ENCODE results near the gene NT5C1B.

NT5C1B gene

GRCh38 chr2:18602298-18602697 is 12.9 kb upstream of the NT5C1B start:
- no peak overlapping the region for H3K4me2 ChIP-seq (ENCODE audit: low read depth, low read length)
- TF ChIP-seq EZH2 (optimal IDR thresholded peaks at IDR 0.05; ENCODE audit: low read depth, low read length) (no peak), EZH2phosphoT487 (IDR thresholded peaks at IDR 0.05; ENCODE audit: low read length) (no peak)
- TF ChIP-seq, protein P1, sequence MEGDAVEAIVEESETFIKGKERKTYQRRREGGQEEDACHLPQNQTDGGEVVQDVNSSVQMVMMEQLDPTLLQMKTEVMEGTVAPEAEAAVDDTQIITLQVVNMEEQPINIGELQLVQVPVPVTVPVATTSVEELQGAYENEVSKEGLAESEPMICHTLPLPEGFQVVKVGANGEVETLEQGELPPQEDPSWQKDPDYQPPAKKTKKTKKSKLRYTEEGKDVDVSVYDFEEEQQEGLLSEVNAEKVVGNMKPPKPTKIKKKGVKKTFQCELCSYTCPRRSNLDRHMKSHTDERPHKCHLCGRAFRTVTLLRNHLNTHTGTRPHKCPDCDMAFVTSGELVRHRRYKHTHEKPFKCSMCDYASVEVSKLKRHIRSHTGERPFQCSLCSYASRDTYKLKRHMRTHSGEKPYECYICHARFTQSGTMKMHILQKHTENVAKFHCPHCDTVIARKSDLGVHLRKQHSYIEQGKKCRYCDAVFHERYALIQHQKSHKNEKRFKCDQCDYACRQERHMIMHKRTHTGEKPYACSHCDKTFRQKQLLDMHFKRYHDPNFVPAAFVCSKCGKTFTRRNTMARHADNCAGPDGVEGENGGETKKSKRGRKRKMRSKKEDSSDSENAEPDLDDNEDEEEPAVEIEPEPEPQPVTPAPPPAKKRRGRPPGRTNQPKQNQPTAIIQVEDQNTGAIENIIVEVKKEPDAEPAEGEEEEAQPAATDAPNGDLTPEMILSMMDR (IDR thresholded peaks at IDR 0.05; ENCODE audit: low read length), result no peak

DNA sequence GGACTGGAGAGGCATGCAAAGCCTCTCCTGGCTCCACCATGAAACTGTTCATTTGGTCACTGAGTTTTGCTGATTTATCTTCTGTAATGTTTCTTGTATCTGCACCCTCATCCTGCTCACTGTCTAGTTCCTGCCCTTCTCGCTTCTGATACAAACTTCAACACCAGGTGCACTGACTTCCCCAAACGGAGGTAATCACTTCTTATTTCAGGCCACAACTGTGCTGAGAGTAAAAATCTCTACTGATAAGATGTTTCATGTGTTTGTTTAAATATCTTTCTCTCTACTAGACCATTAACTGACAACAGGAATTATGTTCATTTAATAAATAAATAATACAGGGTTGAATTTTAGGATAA is 10.9 kb upstream of the NT5C1B start:
- Histone ChIP-seq H3K36me3 (replicated peaks; ENCODE audit: insufficient read depth, low read length) (no peaks in the 10 kb centered on the region), H3F3A (ENCODE audit: insufficient read depth, low read length) (no peaks in the 10 kb centered on the region), H3K4me3 (ENCODE audit: low read length) (no peak overlapping the region), H3K79me2 (ENCODE audit: low read length) (no peaks in the 10 kb centered on the region), H3K4me2 (ENCODE audit: low read depth, low read length) (no peak overlapping the region), H3K9ac (ENCODE audit: low read length) (no peak overlapping the region), H2AFZ (ENCODE audit: low read length) (no peak overlapping the region), H3K27ac (ENCODE audit: low read length) (peak overlapping the region; percentile 28; the same call in 1 of the 2 replicates), H4K20me1 (ENCODE audit: insufficient read depth, low read length) (no peaks in the 10 kb centered on the region), H3K27me3 (replicated peaks; ENCODE audit: insufficient read depth, low read length) (no peaks in the 10 kb centered on the region), H3K9me3 (replicated peaks; ENCODE audit: insufficient read depth, low read length) (no peaks in the 10 kb centered on the region), H3K4me1 (ENCODE audit: low read length) (peaks cover 19% of the 10 kb centered on the region), H3K9me2 (replicated peaks; ENCODE audit: insufficient read depth, low read length) (no peaks in the 10 kb centered on the region)
- peak; percentile 39 for DNase-seq
- TF ChIP-seq, protein P1 (IDR thresholded peaks at IDR 0.05; ENCODE audit: low read length), result no peak
- TF ChIP-seq EZH2phosphoT487 (IDR thresholded peaks at IDR 0.05; ENCODE audit: low read length) (no peak), EZH2 (optimal IDR thresholded peaks at IDR 0.05; ENCODE audit: low read depth, low read length) (no peak)

More at GRCh38 chr2:18602298-18602697, 12.9 kb upstream of the NT5C1B start:
- Histone ChIP-seq H3K27me3 (replicated peaks; ENCODE audit: insufficient read depth, low read length) (no peaks in the 10 kb centered on the region), H3K79me2 (ENCODE audit: low read length) (no peaks in the 10 kb centered on the region), H3K27ac (ENCODE audit: low read length) (no peak overlapping the region), H3K4me3 (ENCODE audit: low read length) (no peak overlapping the region), H3F3A (ENCODE audit: insufficient read depth, low read length) (no peaks in the 10 kb centered on the region), H3K4me1 (ENCODE audit: low read length) (peaks cover 19% of the 10 kb centered on the region), H3K9me3 (replicated peaks; ENCODE audit: insufficient read depth, low read length) (no peaks in the 10 kb centered on the region), H2AFZ (ENCODE audit: low read length) (no peak overlapping the region), H3K9ac (ENCODE audit: low read length) (no peak overlapping the region), H3K9me2 (replicated peaks; ENCODE audit: insufficient read depth, low read length) (no peaks in the 10 kb centered on the region), H4K20me1 (ENCODE audit: insufficient read depth, low read length) (no peaks in the 10 kb centered on the region), H3K36me3 (replicated peaks; ENCODE audit: insufficient read depth, low read length) (no peaks in the 10 kb centered on the region)
- DNase-seq, result no peak

DNA sequence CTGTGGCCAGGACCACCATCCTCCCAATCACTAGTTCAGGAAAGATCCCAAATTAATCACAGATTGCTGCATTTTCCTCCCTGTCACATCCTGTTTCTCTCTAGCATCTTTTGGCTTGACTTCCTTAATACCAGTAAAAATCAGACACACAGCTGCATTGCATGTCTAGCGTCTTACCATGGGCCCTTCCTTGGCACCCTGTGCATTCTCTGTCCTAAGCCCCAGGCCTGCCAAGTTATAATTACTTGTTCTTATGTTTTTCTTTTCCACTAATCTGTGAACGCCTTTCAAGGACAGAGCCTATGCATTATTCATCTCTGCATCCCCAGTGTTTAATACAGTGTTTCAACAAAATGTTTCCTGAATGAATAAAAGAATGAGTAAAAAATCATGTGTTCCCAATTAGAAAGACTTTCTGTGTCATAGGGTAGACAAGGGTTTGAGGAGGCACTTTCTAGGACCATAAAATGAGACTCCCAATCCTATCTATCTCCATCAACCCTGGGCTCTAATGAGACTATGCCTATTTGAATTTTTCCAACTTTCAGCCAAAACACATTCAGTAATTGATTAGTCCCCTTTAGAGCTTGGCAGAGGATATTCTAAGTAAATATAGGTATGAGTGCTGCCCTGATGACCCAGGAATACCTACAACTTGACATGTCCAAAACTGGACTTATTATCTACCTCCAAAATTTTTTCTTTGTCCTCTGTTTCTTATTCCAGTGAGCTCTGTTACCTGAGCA is 10.3 kb upstream of the NT5C1B start:
- Histone ChIP-seq H3K9me2 (replicated peaks; ENCODE audit: insufficient read depth, low read length) (no peaks in the 10 kb centered on the region), H4K20me1 (ENCODE audit: insufficient read depth, low read length) (no peaks in the 10 kb centered on the region), H3K36me3 (replicated peaks; ENCODE audit: insufficient read depth, low read length) (no peaks in the 10 kb centered on the region), H3K27ac (ENCODE audit: low read length) (peak overlapping the region; percentile 28; the same call in 1 of the 2 replicates), H3K9me3 (replicated peaks; ENCODE audit: insufficient read depth, low read length) (no peaks in the 10 kb centered on the region), H2AFZ (ENCODE audit: low read length) (no peak overlapping the region), H3K79me2 (ENCODE audit: low read length) (no peaks in the 10 kb centered on the region), H3K27me3 (replicated peaks; ENCODE audit: insufficient read depth, low read length) (no peaks in the 10 kb centered on the region), H3K4me3 (ENCODE audit: low read length) (no peak overlapping the region), H3K9ac (ENCODE audit: low read length) (no peak overlapping the region), H3K4me1 (ENCODE audit: low read length) (peaks cover 19% of the 10 kb centered on the region), H3K4me2 (ENCODE audit: low read depth, low read length) (no peak overlapping the region), H3F3A (ENCODE audit: insufficient read depth, low read length) (no peaks in the 10 kb centered on the region)
- no peak for DNase-seq
- TF ChIP-seq EZH2 (optimal IDR thresholded peaks at IDR 0.05; ENCODE audit: low read depth, low read length) (no peak), EZH2phosphoT487 (IDR thresholded peaks at IDR 0.05; ENCODE audit: low read length) (no peak)
- TF ChIP-seq, protein P1 (IDR thresholded peaks at IDR 0.05; ENCODE audit: low read length), result no peak
